GM23338 (cell line): Measurements from ENCODE around the gene PSMA1.

ENCODE experiments used
- CREB1 ChIP-seq: fragments of 250-450 bp; sonication (Bioruptor Pico); IDR thresholded peaks from 2 replicates; pipeline ENCODE4 v1.5.0; 2020; ENCODE audit warnings: low read depth, mild to moderate bottlenecking, moderate library complexity
- CTCF ChIP-seq, 2 experiments: fragments of 200-600 bp in 1 of 2; sonication (generic) in 1 of 2; conservative IDR thresholded peaks; 2 replicates each; pipeline versions ENCODE4 v1.5.1 to v1.6.1; 2016 to 2017; ENCODE audit warnings: antibody characterized with exemption in 2 of 2, low read depth in 2 of 2, mild to moderate bottlenecking in 2 of 2, moderate library complexity in 1 of 2
- EZH2 ChIP-seq: fragments of 200-600 bp; sonication (generic); IDR thresholded peaks from one replicate; pipeline ENCODE4 v1.8.0; 2017; ENCODE audit warnings: antibody characterized with exemption, mild to moderate bottlenecking, low read depth; ENCODE audit not compliant: unreplicated experiment
- EZH2phosphoT487 ChIP-seq: fragments of 200-600 bp; sonication (generic); IDR thresholded peaks from one replicate; pipeline ENCODE4 v1.8.1; 2018; ENCODE audit warnings: antibody characterized with exemption; ENCODE audit not compliant: unreplicated experiment
- POLR2AphosphoS5 ChIP-seq: IDR thresholded peaks from 2 replicates; pipeline ENCODE4 v1.6.1; 2016; ENCODE audit warnings: antibody characterized with exemption, low read depth
- REST ChIP-seq: IDR thresholded peaks from one replicate; pipeline ENCODE4 v1.6.1; 2018; ENCODE audit warnings: antibody characterized with exemption; ENCODE audit not compliant: unreplicated experiment
- ZNF462 ChIP-seq: fragments of 250-450 bp; sonication (Bioruptor Pico); IDR thresholded peaks from 2 replicates; pipeline ENCODE4 v1.5.0; 2020; ENCODE audit warnings: mild to moderate bottlenecking, moderate library complexity
- TF ChIP-seq, protein P1 (sequence below): IDR thresholded peaks from 2 replicates; pipeline ENCODE4 v1.6.1; 2016; ENCODE audit warnings: antibody characterized with exemption

GRCh38 chr11:14502039-14502438, 18.1 kb downstream of the PSMA1 start:
- TF ChIP-seq EZH2 (no peak), POLR2AphosphoS5 (no peak), CTCF (conservative IDR thresholded peaks at IDR 0.05; ENCODE audit: low read depth in 2 of 2) (no peak), ZNF462 (no peak), CREB1 (CRISPR knock-in tag) (no peak), EZH2phosphoT487 (no peak), REST (no peak)
- TF ChIP-seq, protein P1, sequence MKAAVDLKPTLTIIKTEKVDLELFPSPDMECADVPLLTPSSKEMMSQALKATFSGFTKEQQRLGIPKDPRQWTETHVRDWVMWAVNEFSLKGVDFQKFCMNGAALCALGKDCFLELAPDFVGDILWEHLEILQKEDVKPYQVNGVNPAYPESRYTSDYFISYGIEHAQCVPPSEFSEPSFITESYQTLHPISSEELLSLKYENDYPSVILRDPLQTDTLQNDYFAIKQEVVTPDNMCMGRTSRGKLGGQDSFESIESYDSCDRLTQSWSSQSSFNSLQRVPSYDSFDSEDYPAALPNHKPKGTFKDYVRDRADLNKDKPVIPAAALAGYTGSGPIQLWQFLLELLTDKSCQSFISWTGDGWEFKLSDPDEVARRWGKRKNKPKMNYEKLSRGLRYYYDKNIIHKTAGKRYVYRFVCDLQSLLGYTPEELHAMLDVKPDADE, result no peak
